Gastrocnemius medialis (tissue), 4 donors: ENCODE data around the gene CD46. TPM values are rescaled to one million over a fixed set of nuclear protein-coding genes. Genes with fewer than 3 reads are reported as not detected.

Experiments used
- ATAC-seq, 2 donors: fragments of 150-250 bp; one replicate each; pipeline ENCODE4 v1.9.1; 2016
- DNase-seq, 2 donors: peaks; one replicate each; pipeline ENCODE4 v3.0.0-alpha.2; 2019
- H3K27ac ChIP-seq, 4 donors: fragments of 200-600 bp; sonication (generic); 1 replicate in 1 of 4; 2 replicates in 3 of 4; pipeline ENCODE4 v1.5.1; 2016 to 2018; ENCODE audit warnings: mild to moderate bottlenecking in 2 of 4, moderate library complexity in 1 of 4
- H3K27me3 ChIP-seq, 3 donors: fragments of 200-600 bp; sonication (generic) in 2 of 3; 1 replicate in 1 of 3; 2 replicates in 2 of 3; pipeline versions ENCODE4 v1.5.1 to v1.6.0; 2016 to 2019; ENCODE audit warnings: mild to moderate bottlenecking in 1 of 3, moderate library complexity in 1 of 3
- H3K36me3 ChIP-seq, 2 donors: fragments of 200-600 bp; sonication (generic) in 1 of 2; one replicate each; pipeline ENCODE4 v1.5.1; 2017 to 2018
- H3K4me1 ChIP-seq, 2 donors: fragments of 200-600 bp; sonication (generic) in 1 of 2; one replicate each; pipeline ENCODE4 v1.5.1; 2016 to 2017; ENCODE audit warnings: mild to moderate bottlenecking in 2 of 2
- H3K4me3 ChIP-seq, 4 donors: fragments of 200-600 bp; sonication (generic) in 3 of 4; 1 replicate in 1 of 4; 2 replicates in 3 of 4; pipeline ENCODE4 v1.5.1; 2016 to 2019; ENCODE audit warnings: mild to moderate bottlenecking in 2 of 4
- H3K9me3 ChIP-seq, 3 donors: fragments of 200-600 bp; sonication (generic) in 2 of 3; 1 replicate in 1 of 3; 2 replicates in 2 of 3; pipeline ENCODE4 v1.5.1; 2016 to 2019
- CTCF ChIP-seq, 5 experiments: fragments of 450-650 bp in 3 of 5; fragments of 200-600 bp in 2 of 5; sonication (generic) in 2 of 5; IDR thresholded peaks in 4 of 5; conservative IDR thresholded peaks in 1 of 5; 1 replicate in 4 of 5; 2 replicates in 1 of 5; pipeline ENCODE4 v1.5.1; 2016 to 2019; ENCODE audit warnings: antibody characterized with exemption in 5 of 5, mild to moderate bottlenecking in 3 of 5, moderate library complexity in 3 of 5
- POLR2A ChIP-seq, 2 donors: fragments of 450-650 bp; IDR thresholded peaks; one replicate each; pipeline ENCODE4 v1.6.1; 2017; ENCODE audit warnings: antibody characterized with exemption in 2 of 2, mild to moderate bottlenecking in 2 of 2, moderate library complexity in 2 of 2
- in situ Hi-C, 4 donors: fragments of 200-750 bp; cut with MboI; loops; one replicate each; pipeline versions ENCODE4 v1.15.0 to v1.8.0; 2017; ENCODE audit warnings: low sequenced_read_pairs in 4 of 4
- intact Hi-C: fragments of 100-400 bp; cut with DNase I; formaldehyde crosslinking; loops from one replicate; pipeline ENCODE4 v1.15.1; 2023; ENCODE audit warnings: low total_unique reads
- total RNA-seq, 4 donors: library from RNA; depleted of rRNA; stranded (reverse); fragments of >200 nt; gene quantifications; one replicate each; pipeline versions ENCODE4 v1.1.0 to v1.2.3, GENCODE V29; 2016

Gene CD46
- total RNA-seq, 4 donors from 2014 or later, result 42.1 to 101 (median 80.2) TPM

GRCh38 chr1:207817166-207817565, 65.3 kb downstream of the CD46 start:
- in situ Hi-C loops, result loop anchor here in 1 of 4 donors (25.0 kb wide), 1 partner anchor 1130 kb away; the partner anchor contains the start of gene MAPKAPK2

DNA sequence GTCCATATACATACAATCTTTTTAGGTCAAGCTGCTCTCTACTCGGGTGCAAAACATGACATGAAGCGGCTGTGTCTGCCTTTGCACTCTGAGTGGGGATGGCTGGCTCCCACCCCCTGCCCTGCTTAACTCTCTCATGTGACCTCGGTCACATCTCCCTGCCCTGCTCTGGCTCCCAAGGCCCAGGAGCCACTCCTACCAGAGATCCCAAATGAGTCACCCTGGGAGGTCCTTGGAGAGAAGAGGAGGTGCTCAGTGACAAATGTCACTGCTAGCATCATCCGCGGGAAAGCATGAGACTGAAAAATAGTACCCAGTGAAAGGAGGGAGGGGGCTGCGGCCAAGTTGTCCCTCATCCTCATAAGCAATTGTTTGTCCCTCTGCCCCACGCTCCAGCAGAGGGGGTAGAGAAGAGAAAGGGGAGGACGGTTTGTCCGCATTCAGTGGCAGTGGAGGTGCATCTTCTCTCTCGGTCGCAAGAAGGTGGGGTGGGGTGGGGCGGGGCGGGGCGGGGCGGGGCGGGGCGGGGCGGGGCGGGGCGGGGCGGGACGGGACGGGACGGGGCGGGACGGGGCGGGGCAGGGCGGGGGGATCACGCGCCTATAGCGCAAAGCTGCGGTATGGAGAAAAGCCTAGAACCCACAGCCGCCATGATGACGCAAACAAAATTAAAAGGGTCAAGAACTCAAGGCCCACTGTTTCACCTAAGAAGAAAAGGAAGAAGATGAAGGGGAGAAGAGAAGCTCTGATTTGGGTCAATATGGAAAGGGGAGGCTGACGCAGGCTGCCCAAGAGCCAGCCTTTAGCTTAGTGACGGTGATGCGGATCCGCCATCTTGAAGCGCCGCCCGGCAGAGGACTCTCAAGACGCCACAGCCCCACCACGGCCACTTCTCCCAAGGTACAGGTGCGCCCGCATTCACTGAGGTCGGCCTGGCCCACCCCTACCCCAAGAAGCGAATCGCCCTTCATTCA, 66.2 kb downstream of the CD46 start:
- intact Hi-C loops (loop anchor here (5.0 to 10.0 kb wide), 2 partner anchors 761 to 1123 kb away; no protein-coding TSS in a partner anchor), in situ Hi-C loops (loop anchor here in 1 of 4 donors (25.0 kb wide), 1 partner anchor 1131 kb away; the partner anchor contains the start of gene MAPKAPK2)
- Histone ChIP-seq H3K27ac (peak overlapping the region; percentile 96 to 100 (median 99)), H3K36me3 (peaks cover 2 to 73% of the 10 kb centered on the region in 2 donors), H3K9me3 (no peaks in the 10 kb centered on the region), H3K27me3 (no peaks in the 10 kb centered on the region), H3K4me1 (peaks cover 47 to 71% of the 10 kb centered on the region in 2 donors), H3K4me3 (peak overlapping the region; percentile 91 to 96 (median 94))
- DNase-seq (peak; percentile 81 to 88), ATAC-seq (peak; percentile 28 to 39)
- no peak for TF ChIP-seq CTCF (IDR thresholded peaks at IDR 0.05 in 4 of 5, conservative IDR thresholded peaks at IDR 0.05 in 1 of 5)
- TF ChIP-seq POLR2A (IDR thresholded peaks at IDR 0.05), result peak; percentile 85 to 87

More at GRCh38 chr1:207817166-207817565, 65.3 kb downstream of the CD46 start:
- Histone ChIP-seq H3K27ac (peak overlapping the region; percentile 96 to 100 (median 99)), H3K9me3 (no peaks in the 10 kb centered on the region), H3K4me3 (peak overlapping the region; percentile 44 to 95 (median 58)), H3K36me3 (peaks cover 2 to 71% of the 10 kb centered on the region in 2 donors), H3K4me1 (peaks cover 56 to 80% of the 10 kb centered on the region in 2 donors), H3K27me3 (no peaks in the 10 kb centered on the region)
- peak; percentile 2 to 27 for DNase-seq
- no peak for TF ChIP-seq CTCF (IDR thresholded peaks at IDR 0.05 in 4 of 5, conservative IDR thresholded peaks at IDR 0.05 in 1 of 5)
- no peak for TF ChIP-seq POLR2A (IDR thresholded peaks at IDR 0.05)
- no peak for ATAC-seq
- intact Hi-C loops, result loop anchor here (5.0 to 10.0 kb wide), 2 partner anchors 760 to 1122 kb away; no protein-coding TSS in a partner anchor

DNA sequence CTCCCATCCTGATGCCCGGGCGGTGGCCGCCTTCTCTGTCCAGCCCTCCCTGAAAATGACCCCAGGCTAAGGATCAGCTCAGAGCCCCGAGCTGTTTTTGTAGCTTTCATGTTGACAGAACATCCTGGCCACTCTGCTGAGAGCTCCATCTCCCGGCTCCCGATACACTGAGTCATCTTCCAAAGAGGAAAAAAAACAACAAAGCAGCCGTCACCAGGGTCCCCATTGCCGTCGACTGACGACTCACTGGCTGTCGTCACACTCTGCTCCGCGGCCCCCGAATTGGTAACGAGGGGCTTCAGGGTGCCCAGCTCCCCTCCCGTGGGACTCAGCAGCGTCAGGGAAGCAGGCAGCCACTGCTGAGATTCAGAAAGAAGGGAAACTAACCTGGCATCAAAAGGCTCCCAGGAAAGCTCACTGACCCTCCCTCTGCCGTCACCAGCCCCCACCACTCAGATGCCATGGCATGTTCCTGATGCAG, 67.2 kb downstream of the CD46 start:
- no peaks in the 10 kb centered on the region for H3K27me3 ChIP-seq
- intact Hi-C loops (loop anchor here (5.0 to 10.0 kb wide), 2 partner anchors 762 to 1124 kb away; no protein-coding TSS in a partner anchor), in situ Hi-C loops (loop anchor here in 1 of 4 donors (25.0 kb wide), 1 partner anchor 1132 kb away; the partner anchor contains the start of gene MAPKAPK2)
- no peaks in the 10 kb centered on the region for H3K9me3 ChIP-seq
- TF ChIP-seq POLR2A (IDR thresholded peaks at IDR 0.05) (peak in 1 of 2 donors; percentile 54), CTCF (IDR thresholded peaks at IDR 0.05 in 4 of 5, conservative IDR thresholded peaks at IDR 0.05 in 1 of 5) (no peak)
- peak overlapping the region; percentile 91 to 96 (median 94) for H3K4me3 ChIP-seq
- peaks cover 38 to 62% of the 10 kb centered on the region in 2 donors for H3K4me1 ChIP-seq
- peaks cover 2 to 66% of the 10 kb centered on the region in 2 donors for H3K36me3 ChIP-seq
- peak in 1 of 2 donors; percentile 6 for ATAC-seq
- peak in 1 of 2 donors; percentile 50 for DNase-seq
- H3K27ac ChIP-seq, result peak overlapping the region; percentile 96 to 100 (median 99)

DNA sequence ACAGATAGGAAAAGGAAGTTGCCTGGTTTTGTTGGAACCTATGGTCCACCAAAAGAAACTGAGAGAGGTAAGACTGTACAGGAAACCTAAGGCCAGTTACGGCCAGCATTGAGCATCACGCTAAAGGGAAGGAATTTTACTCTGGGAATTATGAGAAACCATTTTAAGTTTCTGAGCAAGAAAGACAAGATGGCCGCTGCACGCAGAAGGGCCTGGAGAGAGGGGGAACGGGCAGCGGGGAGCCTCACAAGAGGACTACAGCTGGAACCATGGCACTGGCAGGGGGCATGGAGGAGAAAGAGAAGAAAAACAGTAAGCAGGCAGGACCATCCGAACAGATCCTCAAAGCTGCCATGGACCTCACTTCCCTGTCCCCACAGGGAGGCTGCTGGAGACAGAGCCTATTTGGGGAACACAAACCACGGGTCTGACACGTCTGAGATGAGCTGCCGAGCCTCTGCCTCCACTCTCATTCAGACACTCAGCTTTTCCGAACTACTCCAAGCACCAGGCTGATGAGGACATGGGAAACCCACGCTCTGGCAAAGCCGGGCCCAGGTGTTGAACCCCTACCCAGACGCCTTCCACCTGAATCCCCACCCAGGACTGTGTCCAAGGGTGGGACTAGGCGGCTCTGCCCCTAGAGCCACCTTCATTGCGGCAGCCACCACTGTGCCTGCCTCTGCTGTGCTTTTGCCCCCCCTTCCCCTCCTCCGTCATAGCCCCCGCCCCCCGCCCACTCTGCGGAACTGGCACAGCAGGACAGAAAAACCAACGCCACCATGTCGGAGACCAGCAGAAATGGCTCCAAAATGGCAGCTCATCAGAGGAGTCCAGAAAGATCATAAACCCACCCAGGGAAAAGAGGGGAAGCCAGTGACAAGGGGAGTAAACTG, 69.0 kb downstream of the CD46 start:
- Histone ChIP-seq H3K36me3 (peaks cover 2 to 48% of the 10 kb centered on the region in 2 donors), H3K27me3 (no peaks in the 10 kb centered on the region), H3K9me3 (no peaks in the 10 kb centered on the region), H3K27ac (peak overlapping the region; percentile 96 to 100 (median 99)), H3K4me3 (peak overlapping the region; percentile 91 to 96 (median 94)), H3K4me1 (peaks cover 26 to 62% of the 10 kb centered on the region in 2 donors)
- peak in 1 of 2 donors; percentile 46 for DNase-seq
- in situ Hi-C loops, result loop anchor here in 2 of 4 donors (10.0 to 25.0 kb wide), 2 partner anchors 54 to 1134 kb away; partner anchors contain the start of gene MAPKAPK2 (in 1 of the 2)
- intact Hi-C loops, result no loop called here
- TF ChIP-seq POLR2A (IDR thresholded peaks at IDR 0.05), result peak; percentile 44 to 49
- TF ChIP-seq CTCF (IDR thresholded peaks at IDR 0.05 in 4 of 5, conservative IDR thresholded peaks at IDR 0.05 in 1 of 5), result no peak
- ATAC-seq, result no peak
